Fibroblast of lung (primary cell): ENCODE data around the gene TRMT2A.

Experiments
- CTCF ChIP-seq, 2 donors: IDR thresholded peaks in 1 of 2; conservative IDR thresholded peaks in 1 of 2; 1 replicate in 1 of 2; 2 replicates in 1 of 2; pipeline ENCODE4 v1.5.1; 2011 to 2012; ENCODE audit warnings: low read length in 2 of 2, control low read depth in 1 of 2, inconsistent platforms in 1 of 2, low read depth in 1 of 2, mild to moderate bottlenecking in 1 of 2
- EZH2 ChIP-seq: IDR thresholded peaks from 2 replicates; pipeline ENCODE4 v1.5.1; 2012; ENCODE audit warnings: low read length, control low read depth, mild to moderate bottlenecking; ENCODE audit errors: missing control alignments

GRCh38 chr22:20133930-20134549 is 17.0 kb upstream of the TRMT2A start:
- TF ChIP-seq EZH2 (no peak), CTCF (conservative IDR thresholded peaks at IDR 0.05 in 1 of 2, IDR thresholded peaks at IDR 0.05 in 1 of 2; ENCODE audit: low read depth in 1 of 2, low read length in 2 of 2) (no peak)
